Small intestine (tissue), 7 donors: ENCODE data around the gene SLC16A6. TPM values are rescaled to one million over a fixed set of nuclear protein-coding genes. Genes with fewer than 3 reads are reported as not detected.
"Not testable (repeated sequence)": the region's sequence is repeated elsewhere in the genome, so short reads cannot be mapped to it uniquely, and the experiment has no call there.

Experiments used
- DNase-seq, 2 donors: peaks; one replicate each; pipeline versions ENCODE4 v3.0.0 to v3.0.0-alpha.2; 2013
- FAIRE-seq: peaks from 2 replicates; lab custom pipeline; 2012; peaks lifted over from hg19 to GRCh38; lab: Jason Lieb, UNC
- H3K27ac ChIP-seq, 3 donors: one replicate each; pipeline ENCODE4 v1.5.1; 2013; ENCODE audit warnings: low read length in 2 of 3, mild to moderate bottlenecking in 2 of 3, control low read depth in 1 of 3, inconsistent platforms in 1 of 3, low read depth in 1 of 3, moderate library complexity in 1 of 3
- H3K27me3 ChIP-seq, 3 donors: one replicate each; pipeline ENCODE4 v1.6.1; 2013; ENCODE audit warnings: low read length in 3 of 3, inconsistent platforms in 1 of 3; ENCODE audit not compliant: control insufficient read depth in 3 of 3, insufficient read depth in 3 of 3
- H3K36me3 ChIP-seq, 3 donors: one replicate each; pipeline ENCODE4 v1.6.1; 2013; ENCODE audit warnings: low read length in 3 of 3, inconsistent platforms in 1 of 3, low read depth in 1 of 3, mild to moderate bottlenecking in 1 of 3, moderate library complexity in 1 of 3; ENCODE audit not compliant: control insufficient read depth in 3 of 3, insufficient read depth in 2 of 3
- H3K4me1 ChIP-seq, 3 donors: one replicate each; pipeline ENCODE4 v1.6.1; 2013; ENCODE audit warnings: low read length in 2 of 3, inconsistent platforms in 1 of 3, low read depth in 1 of 3, mild to moderate bottlenecking in 1 of 3, moderate library complexity in 1 of 3; ENCODE audit not compliant: control insufficient read depth in 3 of 3, insufficient read depth in 2 of 3
- H3K4me3 ChIP-seq, 3 donors: one replicate each; pipeline ENCODE4 v1.5.1; 2013; ENCODE audit warnings: low read length in 3 of 3, control low read depth in 1 of 3, inconsistent platforms in 1 of 3, low read depth in 1 of 3, mild to moderate bottlenecking in 1 of 3, moderate library complexity in 1 of 3
- H3K9me3 ChIP-seq, 2 donors: one replicate each; pipeline ENCODE4 v1.6.1; 2013; ENCODE audit warnings: low read depth in 1 of 2, low read length in 1 of 2; ENCODE audit not compliant: control insufficient read depth in 2 of 2, insufficient read depth in 1 of 2
- WGBS, 3 donors: extraction: QIAGEN DNeasy Blood & Tissue Kit; methylation state at CpG; one replicate each; pipeline ENCODE4 v1.1.7; 2013; 5-methylcytosine and 5-hydroxymethylcytosine counted together
- polyA plus RNA-seq, 4 donors: library from polyadenylated mRNA; stranded (reverse) in 3 of 4; unstranded in 1 of 4; fragments of 200-250 nt in 3 of 4; fragments of 120-200 nt in 1 of 4; gene quantifications; one replicate each; pipeline versions ENCODE4 v1.2.1 to v1.2.3, GENCODE V29; 2013
- donor health status: healthy with polysubstance abuse.
- donor health status: control.
- donor health status: control.
- donor health status: Bipolar disorder and iron deficiency.
- donor health status: healthy.

The SLC16A6 gene
- polyA plus RNA-seq, 4 donors, result 0.18 to 0.25 TPM; not detected in 2

DNA sequence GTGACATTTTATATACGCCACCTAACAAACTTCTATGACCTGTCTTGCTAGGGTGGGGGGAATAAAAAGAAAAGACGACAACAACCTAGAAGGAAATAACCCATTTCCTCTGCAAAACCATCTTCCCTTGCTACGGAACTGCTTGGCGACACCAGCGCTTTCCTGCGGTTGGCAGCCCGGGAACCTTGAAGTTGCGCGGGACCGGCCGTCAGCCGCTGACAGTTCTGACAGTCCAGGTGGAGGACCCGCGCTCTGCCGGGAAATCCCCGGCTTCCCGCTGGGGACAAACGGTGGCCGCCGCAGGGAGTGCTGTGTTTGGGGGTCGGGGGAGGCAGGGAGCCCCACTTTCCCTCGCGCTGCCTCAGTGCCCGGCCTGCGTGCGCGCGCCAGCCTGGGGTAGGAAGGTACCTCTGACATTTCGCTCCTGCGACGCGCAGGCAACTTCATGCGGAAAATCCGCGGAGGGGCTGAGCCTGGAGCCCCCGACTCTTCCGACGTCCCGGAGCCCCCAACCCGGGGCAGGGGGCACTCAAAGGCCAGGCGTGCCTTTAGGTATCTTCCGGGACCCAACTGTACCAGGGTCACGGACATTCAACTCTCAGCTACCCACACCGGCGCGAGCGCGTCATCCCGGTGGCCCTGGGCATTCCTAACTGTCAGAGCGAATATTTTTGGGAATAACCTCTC is 516 bp downstream of the SLC16A6 start:
- peaks cover 0 to 57% (median 9%) of the 10 kb centered on the region in 3 donors for H3K27me3 ChIP-seq
- 1 to 3% (median 3%) methylated on average over 42 to 50 of the region's 50 CpGs for WGBS, 3 donors
- H3K4me3 ChIP-seq, result peak overlapping the region; percentile 32 to 62 (median 40)
- FAIRE-seq (no peak), DNase-seq (peak in 1 of 2 donors; percentile 36)
- H3K36me3 ChIP-seq, result no peaks in the 10 kb centered on the region
- no peaks in the 10 kb centered on the region for H3K9me3 ChIP-seq
- peak overlapping the region in 1 of 3 donors; percentile 72 for H3K27ac ChIP-seq
- H3K4me1 ChIP-seq, result peaks cover 0 to 4% (median 0%) of the 10 kb centered on the region in 3 donors

DNA sequence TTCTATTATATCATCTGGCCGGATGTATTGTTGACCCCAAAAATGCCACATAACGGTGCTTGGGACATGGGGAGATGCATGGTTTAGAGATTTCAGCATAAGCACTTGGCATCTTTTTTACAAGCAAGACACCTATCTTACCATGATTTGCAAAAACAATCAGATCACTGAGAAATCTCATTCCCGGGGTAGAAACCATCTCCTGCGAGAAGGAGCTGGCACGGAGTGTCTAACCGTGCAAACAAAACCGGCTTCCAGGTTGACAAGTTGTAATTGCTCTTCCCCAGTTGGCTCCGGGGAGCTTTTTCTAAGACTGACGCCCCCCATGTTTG is 1.0 kb downstream of the SLC16A6 start:
- Histone ChIP-seq H3K36me3 (no peaks in the 10 kb centered on the region), H3K4me3 (peak overlapping the region in 2 of 3 donors; percentile 32 to 62), H3K4me1 (peaks cover 0 to 4% (median 0%) of the 10 kb centered on the region in 3 donors), H3K27ac (no peak overlapping the region), H3K9me3 (no peaks in the 10 kb centered on the region), H3K27me3 (peaks cover 0 to 57% (median 9%) of the 10 kb centered on the region in 3 donors)
- no peak for FAIRE-seq
- DNase-seq, result no peak
- 14 to 15% (median 15%) methylated on average over 9 of the region's 9 CpGs for WGBS, 3 donors

DNA sequence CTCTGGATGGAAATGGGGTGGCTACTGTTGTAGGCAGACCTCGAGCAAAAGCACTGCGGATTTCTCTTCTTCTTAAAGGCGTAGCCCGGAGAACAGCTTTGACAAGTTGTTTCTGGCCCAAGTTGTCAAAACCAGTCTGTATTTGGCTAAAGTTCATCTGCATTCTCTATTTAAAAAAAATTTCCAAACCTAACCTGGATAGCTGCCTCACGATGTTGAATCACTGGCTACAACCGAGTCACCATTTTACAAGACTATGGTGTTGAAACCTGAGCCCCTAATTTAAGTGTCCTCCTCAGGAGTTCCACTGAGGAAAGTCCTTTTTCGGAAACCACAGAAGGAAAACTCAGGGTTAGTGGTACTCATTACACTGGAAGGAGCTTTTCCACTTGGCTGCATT is 1.5 kb downstream of the SLC16A6 start:
- DNase-seq, result no peak
- no peak for FAIRE-seq
- H3K27me3 ChIP-seq, result peaks cover 0 to 56% (median 9%) of the 10 kb centered on the region in 3 donors
- peaks cover 0 to 4% (median 0%) of the 10 kb centered on the region in 3 donors for H3K4me1 ChIP-seq
- no peaks in the 10 kb centered on the region for H3K36me3 ChIP-seq
- H3K9me3 ChIP-seq, result no peaks in the 10 kb centered on the region
- WGBS, 3 donors, result 64 to 69% (median 67%) methylated on average over 7 of the region's 7 CpGs
- no peak overlapping the region for H3K4me3 ChIP-seq
- H3K27ac ChIP-seq, result no peak overlapping the region

DNA sequence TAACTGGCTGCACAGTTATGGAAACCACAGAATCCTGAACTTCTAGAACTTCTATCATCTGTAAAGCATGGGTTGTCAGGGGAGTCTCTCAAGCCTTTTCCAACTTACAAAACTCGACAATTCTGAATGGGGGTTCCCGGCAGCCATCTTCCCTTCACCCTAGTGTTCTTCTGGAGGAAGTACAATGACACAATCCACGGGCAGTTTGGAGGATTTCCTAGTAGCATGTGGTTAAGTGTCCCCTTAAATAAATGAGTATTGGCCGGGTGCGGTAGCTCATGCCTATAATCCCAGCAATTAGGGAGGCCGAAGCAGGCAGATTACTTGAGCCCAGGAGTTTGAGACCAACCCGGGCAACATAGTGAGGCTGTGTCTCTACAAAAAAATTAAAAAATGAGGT is 2.1 kb downstream of the SLC16A6 start:
- 62 to 70% (median 66%) methylated on average over 7 of the region's 7 CpGs for WGBS, 3 donors
- FAIRE-seq, result no peak
- no peak overlapping the region for H3K27ac ChIP-seq

DNA sequence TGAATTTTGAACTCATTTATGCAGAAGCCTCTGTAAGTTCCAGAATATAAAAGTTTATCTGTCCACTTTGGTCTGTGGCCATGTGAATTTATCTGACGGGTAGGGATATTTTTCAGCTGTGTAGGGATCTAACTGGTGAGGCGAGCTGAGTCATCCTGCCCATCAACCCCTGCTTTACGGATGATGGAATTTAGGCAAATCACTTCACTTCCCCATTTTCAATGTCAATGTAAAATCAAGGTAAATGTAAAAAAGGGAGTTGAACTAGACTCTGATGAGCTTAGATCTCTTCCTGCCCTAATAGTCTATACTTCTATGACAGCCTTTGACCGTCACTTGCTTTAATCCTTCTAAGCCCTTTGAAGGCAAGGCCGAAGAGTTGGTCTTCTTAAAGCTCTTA is 2.6 kb downstream of the SLC16A6 start:
- 73 to 82% (median 80%) methylated on average over 5 of the region's 5 CpGs for WGBS, 3 donors
- DNase-seq, result no peak
- Histone ChIP-seq H3K9me3 (no peaks in the 10 kb centered on the region), H3K27me3 (peaks cover 0 to 46% (median 9%) of the 10 kb centered on the region in 3 donors), H3K27ac (no peak overlapping the region), H3K4me1 (peaks cover 0 to 4% (median 0%) of the 10 kb centered on the region in 3 donors), H3K4me3 (no peak overlapping the region), H3K36me3 (no peaks in the 10 kb centered on the region)
- no peak for FAIRE-seq

More for the DNA sequence above, 2.1 kb downstream of the SLC16A6 start:
- H3K9me3 ChIP-seq, result no peaks in the 10 kb centered on the region
- no peak overlapping the region for H3K4me3 ChIP-seq
- no peaks in the 10 kb centered on the region for H3K36me3 ChIP-seq
- peaks cover 0 to 4% (median 0%) of the 10 kb centered on the region in 3 donors for H3K4me1 ChIP-seq
- no peak for DNase-seq
- peaks cover 0 to 50% (median 9%) of the 10 kb centered on the region in 3 donors for H3K27me3 ChIP-seq

DNA sequence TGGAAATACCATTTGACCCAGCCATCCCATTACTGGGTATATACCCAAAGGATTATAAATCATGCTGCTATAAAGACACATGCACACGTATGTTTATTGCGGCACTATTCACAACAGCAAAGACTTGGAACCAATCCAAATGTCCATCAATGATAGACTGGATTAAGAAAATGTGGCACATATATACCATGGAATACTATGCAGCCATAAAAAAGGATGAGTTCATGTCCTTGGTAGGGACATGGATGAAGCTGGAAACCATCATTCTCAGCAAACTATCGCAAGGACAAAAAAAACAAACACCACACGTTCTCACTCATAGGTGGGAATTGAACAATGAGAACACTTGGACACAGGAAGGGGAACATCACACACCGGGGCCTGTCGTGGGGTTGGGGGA is 9.0 kb downstream of the SLC16A6 start:
- FAIRE-seq, H3K4me1 ChIP-seq, DNase-seq, H3K36me3 ChIP-seq, H3K27me3 ChIP-seq, H3K27ac ChIP-seq, H3K4me3 ChIP-seq: not testable (repeated sequence)
- WGBS, 3 donors, result 82 to 98% (median 85%) methylated on average over 2 to 4 of the region's 6 CpGs
- H3K9me3 ChIP-seq, result peaks cover 0 to 11% of the 10 kb centered on the region in 2 donors

DNA sequence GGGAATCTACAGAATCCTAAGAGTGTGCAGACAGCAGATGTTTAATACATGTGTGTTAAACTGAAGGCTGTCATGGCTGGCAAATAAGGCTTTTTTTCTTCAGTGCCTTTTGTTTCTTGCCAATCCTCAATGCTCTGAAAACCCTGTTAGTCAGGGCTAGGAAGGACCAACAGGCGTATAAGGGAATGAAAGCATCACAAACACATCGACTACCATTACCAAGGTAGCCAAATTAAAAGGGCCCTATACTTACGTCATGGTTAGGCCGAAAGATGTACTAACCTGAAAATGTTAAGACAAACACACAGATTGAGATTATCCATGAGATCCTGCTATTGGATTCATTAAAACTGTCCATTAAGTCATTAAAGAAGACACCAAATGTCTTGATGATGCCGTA is 13.1 kb downstream of the SLC16A6 start:
- peaks cover 0 to 11% of the 10 kb centered on the region in 2 donors for H3K9me3 ChIP-seq
- H3K27me3 ChIP-seq, result no peaks in the 10 kb centered on the region
- WGBS, 3 donors, result 96 to 98% (median 97%) methylated on average over 5 of the region's 5 CpGs
- DNase-seq (no peak), FAIRE-seq (no peak)
- no peak overlapping the region for H3K27ac ChIP-seq
- no peaks in the 10 kb centered on the region for H3K36me3 ChIP-seq
- H3K4me1 ChIP-seq, result no peaks in the 10 kb centered on the region
- no peak overlapping the region for H3K4me3 ChIP-seq

DNA sequence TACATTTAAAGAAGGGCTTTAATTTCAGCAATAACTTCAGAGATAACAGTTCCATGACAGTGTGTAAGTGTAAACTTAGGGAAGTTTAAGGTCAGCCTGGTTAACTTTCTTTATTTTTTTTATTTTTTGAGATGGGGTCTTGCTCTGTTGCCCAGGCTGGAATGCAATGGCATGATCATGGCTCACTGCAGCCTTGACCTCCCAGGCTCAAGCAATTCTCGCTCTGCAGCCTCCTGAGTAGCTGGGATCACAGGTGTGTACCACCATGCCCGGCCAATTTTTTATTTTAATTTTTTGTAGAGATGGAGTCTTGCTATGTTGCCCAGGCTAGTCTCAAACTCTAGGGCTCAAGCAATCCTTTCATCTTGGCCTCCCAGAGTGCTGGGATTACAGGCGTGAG is 14.6 kb downstream of the SLC16A6 start:
- H3K27ac ChIP-seq, FAIRE-seq, H3K4me1 ChIP-seq, H3K36me3 ChIP-seq, DNase-seq, H3K27me3 ChIP-seq, H3K4me3 ChIP-seq: not testable (repeated sequence)
- WGBS, 3 donors, result 95 to 99% (median 96%) methylated on average over 3 of the region's 3 CpGs
- H3K9me3 ChIP-seq, result peaks cover 0 to 11% of the 10 kb centered on the region in 2 donors
